Mammary epithelial cell (primary cell): ENCODE results near the gene GJC2.

Experiments
- EZH2 ChIP-seq: IDR thresholded peaks from 2 replicates; pipeline ENCODE4 v1.6.1; 2012; ENCODE audit warnings: low read length, inconsistent platforms, borderline replicate concordance
- TF ChIP-seq, protein P1 (sequence below), 2 donors: IDR thresholded peaks in 1 of 2; conservative IDR thresholded peaks in 1 of 2; 2 replicates each; pipeline ENCODE4 v1.5.1; 2011 to 2012; ENCODE audit warnings: inconsistent platforms in 2 of 2, low read length in 2 of 2, mild to moderate bottlenecking in 2 of 2, control low read depth in 1 of 2, low read depth in 1 of 2; ENCODE audit not compliant: insufficient read depth in 1 of 2; ENCODE audit errors: extremely low read depth in 1 of 2

DNA sequence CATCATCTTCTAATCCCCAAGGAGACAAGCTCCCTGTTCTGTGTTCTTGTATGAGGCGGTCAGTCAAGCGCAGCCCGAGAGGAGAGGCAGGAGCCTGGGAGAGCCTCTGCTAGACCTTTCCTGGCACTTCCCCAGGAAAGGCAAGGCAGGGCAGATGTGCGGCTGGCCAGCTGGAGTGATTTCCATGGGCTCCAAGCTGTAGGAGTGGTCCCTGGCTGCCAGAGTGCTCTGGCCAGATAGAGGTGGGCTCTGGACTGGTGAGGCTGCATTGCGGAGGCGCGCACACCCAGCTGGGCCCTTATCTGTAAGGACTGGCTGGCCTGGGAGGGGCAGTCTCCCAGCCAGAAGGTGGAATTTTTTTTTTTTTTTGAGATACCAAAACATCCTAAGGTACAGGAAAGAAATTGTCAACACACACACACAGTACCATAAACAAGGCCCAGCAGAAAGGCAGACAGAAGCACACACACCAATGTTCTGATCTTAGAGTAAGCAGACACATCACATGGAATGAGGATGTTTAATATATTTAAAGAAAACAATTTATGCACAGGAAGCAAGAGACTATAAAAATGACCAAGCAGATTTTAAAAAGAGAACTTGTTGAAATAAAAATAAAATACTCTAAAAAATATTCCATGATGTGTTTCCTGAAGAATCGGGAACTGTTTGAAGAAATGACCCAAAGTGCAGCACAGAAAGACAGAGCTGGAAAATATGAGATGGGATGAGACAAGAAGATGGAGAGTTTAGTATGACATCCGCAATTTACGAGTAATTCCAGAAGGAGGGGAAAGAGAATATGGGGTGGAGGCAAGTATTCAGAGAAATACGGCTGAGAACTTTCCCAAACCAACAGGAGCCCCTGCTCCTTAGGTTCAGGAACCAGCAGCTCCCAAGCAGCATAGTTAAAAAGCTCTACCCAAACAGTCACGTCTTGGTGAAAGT is 29.3 kb downstream of the GJC2 start:
- TF ChIP-seq EZH2, result no peak
- TF ChIP-seq, protein P1, sequence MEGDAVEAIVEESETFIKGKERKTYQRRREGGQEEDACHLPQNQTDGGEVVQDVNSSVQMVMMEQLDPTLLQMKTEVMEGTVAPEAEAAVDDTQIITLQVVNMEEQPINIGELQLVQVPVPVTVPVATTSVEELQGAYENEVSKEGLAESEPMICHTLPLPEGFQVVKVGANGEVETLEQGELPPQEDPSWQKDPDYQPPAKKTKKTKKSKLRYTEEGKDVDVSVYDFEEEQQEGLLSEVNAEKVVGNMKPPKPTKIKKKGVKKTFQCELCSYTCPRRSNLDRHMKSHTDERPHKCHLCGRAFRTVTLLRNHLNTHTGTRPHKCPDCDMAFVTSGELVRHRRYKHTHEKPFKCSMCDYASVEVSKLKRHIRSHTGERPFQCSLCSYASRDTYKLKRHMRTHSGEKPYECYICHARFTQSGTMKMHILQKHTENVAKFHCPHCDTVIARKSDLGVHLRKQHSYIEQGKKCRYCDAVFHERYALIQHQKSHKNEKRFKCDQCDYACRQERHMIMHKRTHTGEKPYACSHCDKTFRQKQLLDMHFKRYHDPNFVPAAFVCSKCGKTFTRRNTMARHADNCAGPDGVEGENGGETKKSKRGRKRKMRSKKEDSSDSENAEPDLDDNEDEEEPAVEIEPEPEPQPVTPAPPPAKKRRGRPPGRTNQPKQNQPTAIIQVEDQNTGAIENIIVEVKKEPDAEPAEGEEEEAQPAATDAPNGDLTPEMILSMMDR (conservative IDR thresholded peaks at IDR 0.05 in 1 of 2, IDR thresholded peaks at IDR 0.05 in 1 of 2; ENCODE audit: extremely low read depth in 1 of 2, insufficient read depth in 1 of 2, low read depth in 1 of 2, low read length in 2 of 2), result no peak
